Gastrocnemius medialis (tissue), 4 donors: ENCODE results near the gene TTYH2. TPM values are rescaled to one million over a fixed set of nuclear protein-coding genes. Genes with fewer than 3 reads are reported as not detected.
"Not testable (repeated sequence)": the region's sequence is repeated elsewhere in the genome, so short reads cannot be mapped to it uniquely, and the experiment has no call there.

Experiments used
- ATAC-seq, 2 donors: fragments of 150-250 bp; one replicate each; pipeline ENCODE4 v1.9.1; 2016
- DNase-seq, 2 donors: peaks; one replicate each; pipeline ENCODE4 v3.0.0-alpha.2; 2019
- H3K27ac ChIP-seq, 4 donors: fragments of 200-600 bp; sonication (generic); 1 replicate in 1 of 4; 2 replicates in 3 of 4; pipeline ENCODE4 v1.5.1; 2016 to 2018; ENCODE audit warnings: mild to moderate bottlenecking in 2 of 4, moderate library complexity in 1 of 4
- H3K27me3 ChIP-seq, 3 donors: fragments of 200-600 bp; sonication (generic) in 2 of 3; 1 replicate in 1 of 3; 2 replicates in 2 of 3; pipeline versions ENCODE4 v1.5.1 to v1.6.0; 2016 to 2019; ENCODE audit warnings: mild to moderate bottlenecking in 1 of 3, moderate library complexity in 1 of 3
- H3K36me3 ChIP-seq, 2 donors: fragments of 200-600 bp; sonication (generic) in 1 of 2; one replicate each; pipeline ENCODE4 v1.5.1; 2017 to 2018
- H3K4me1 ChIP-seq, 2 donors: fragments of 200-600 bp; sonication (generic) in 1 of 2; one replicate each; pipeline ENCODE4 v1.5.1; 2016 to 2017; ENCODE audit warnings: mild to moderate bottlenecking in 2 of 2
- H3K4me3 ChIP-seq, 4 donors: fragments of 200-600 bp; sonication (generic) in 3 of 4; 1 replicate in 1 of 4; 2 replicates in 3 of 4; pipeline ENCODE4 v1.5.1; 2016 to 2019; ENCODE audit warnings: mild to moderate bottlenecking in 2 of 4
- H3K9me3 ChIP-seq, 3 donors: fragments of 200-600 bp; sonication (generic) in 2 of 3; 1 replicate in 1 of 3; 2 replicates in 2 of 3; pipeline ENCODE4 v1.5.1; 2016 to 2019
- CTCF ChIP-seq, 5 experiments: fragments of 450-650 bp in 3 of 5; fragments of 200-600 bp in 2 of 5; sonication (generic) in 2 of 5; IDR thresholded peaks in 4 of 5; conservative IDR thresholded peaks in 1 of 5; 1 replicate in 4 of 5; 2 replicates in 1 of 5; pipeline ENCODE4 v1.5.1; 2016 to 2019; ENCODE audit warnings: antibody characterized with exemption in 5 of 5, mild to moderate bottlenecking in 3 of 5, moderate library complexity in 3 of 5
- POLR2A ChIP-seq, 2 donors: fragments of 450-650 bp; IDR thresholded peaks; one replicate each; pipeline ENCODE4 v1.6.1; 2017; ENCODE audit warnings: antibody characterized with exemption in 2 of 2, mild to moderate bottlenecking in 2 of 2, moderate library complexity in 2 of 2
- in situ Hi-C, 4 donors: fragments of 200-750 bp; cut with MboI; loops; one replicate each; pipeline versions ENCODE4 v1.15.0 to v1.8.0; 2017; ENCODE audit warnings: low sequenced_read_pairs in 4 of 4
- intact Hi-C: fragments of 100-400 bp; cut with DNase I; formaldehyde crosslinking; loops from one replicate; pipeline ENCODE4 v1.15.1; 2023; ENCODE audit warnings: low total_unique reads
- total RNA-seq, 4 donors: library from RNA; depleted of rRNA; stranded (reverse); fragments of >200 nt; gene quantifications; one replicate each; pipeline versions ENCODE4 v1.1.0 to v1.2.3, GENCODE V29; 2016

The TTYH2 gene
- total RNA-seq, 4 donors from 2014 or later = 4.7 to 19.2 (median 11.4) TPM

GRCh38 chr17:74183411-74183810 lies 30.0 kb upstream of the TTYH2 start:
- Histone ChIP-seq H3K27me3 (peaks cover 0 to 8% (median 0%) of the 10 kb centered on the region in 3 donors), H3K4me1 (no peaks in the 10 kb centered on the region), H3K9me3 (no peaks in the 10 kb centered on the region), H3K4me3 (no peak overlapping the region), H3K27ac (no peak overlapping the region), H3K36me3 (no peaks in the 10 kb centered on the region)
- TF ChIP-seq POLR2A (IDR thresholded peaks at IDR 0.05) (no peak), CTCF (IDR thresholded peaks at IDR 0.05 in 4 of 5, conservative IDR thresholded peaks at IDR 0.05 in 1 of 5) (no peak)
- ATAC-seq (no peak), DNase-seq (no peak)
- intact Hi-C loops = no loop called here
- in situ Hi-C loops = no loop called here

GRCh38 chr17:74185571-74186185 lies 27.7 kb upstream of the TTYH2 start:
- intact Hi-C loops (no loop called here), in situ Hi-C loops (no loop called here)
- H3K27ac ChIP-seq = no peak overlapping the region
- peaks cover 0 to 8% (median 0%) of the 10 kb centered on the region in 3 donors for H3K27me3 ChIP-seq
- H3K36me3 ChIP-seq = no peaks in the 10 kb centered on the region
- no peak for DNase-seq
- no peak for TF ChIP-seq POLR2A (IDR thresholded peaks at IDR 0.05)
- TF ChIP-seq CTCF (IDR thresholded peaks at IDR 0.05 in 4 of 5, conservative IDR thresholded peaks at IDR 0.05 in 1 of 5) = no peak
- no peak overlapping the region for H3K4me3 ChIP-seq
- no peaks in the 10 kb centered on the region for H3K4me1 ChIP-seq
- no peaks in the 10 kb centered on the region for H3K9me3 ChIP-seq
- no peak for ATAC-seq

- TF ChIP-seq POLR2A (IDR thresholded peaks at IDR 0.05) = no peak
- TF ChIP-seq CTCF (IDR thresholded peaks at IDR 0.05 in 4 of 5, conservative IDR thresholded peaks at IDR 0.05 in 1 of 5) = no peak
- intact Hi-C loops (no loop called here), in situ Hi-C loops (no loop called here)
- H3K27me3 ChIP-seq = peaks cover 0 to 8% (median 0%) of the 10 kb centered on the region in 3 donors
- H3K27ac ChIP-seq = no peak overlapping the region
- no peaks in the 10 kb centered on the region for H3K4me1 ChIP-seq
- H3K36me3 ChIP-seq = no peaks in the 10 kb centered on the region
- ATAC-seq (no peak), DNase-seq (no peak)
- H3K4me3 ChIP-seq = no peak overlapping the region
- no peaks in the 10 kb centered on the region for H3K9me3 ChIP-seq
Observed at GRCh38 chr17:74186498-74186897, 26.9 kb upstream of the TTYH2 start.

GRCh38 chr17:74187761-74188160 lies 25.6 kb upstream of the TTYH2 start:
- no peak for DNase-seq
- Histone ChIP-seq H3K4me1 (no peaks in the 10 kb centered on the region), H3K36me3 (no peaks in the 10 kb centered on the region), H3K27me3 (peaks cover 0 to 6% (median 0%) of the 10 kb centered on the region in 3 donors), H3K4me3 (no peak overlapping the region), H3K27ac (no peak overlapping the region), H3K9me3 (no peaks in the 10 kb centered on the region)
- intact Hi-C loops = no loop called here
- no peak for ATAC-seq
- no peak for TF ChIP-seq CTCF (IDR thresholded peaks at IDR 0.05 in 4 of 5, conservative IDR thresholded peaks at IDR 0.05 in 1 of 5)
- TF ChIP-seq POLR2A (IDR thresholded peaks at IDR 0.05) = no peak
- in situ Hi-C loops = no loop called here

GRCh38 chr17:74188687-74189086 lies 24.7 kb upstream of the TTYH2 start:
- H3K4me3 ChIP-seq, intact Hi-C loops, DNase-seq, H3K36me3 ChIP-seq, ATAC-seq, H3K27ac ChIP-seq, H3K27me3 ChIP-seq, H3K9me3 ChIP-seq, in situ Hi-C loops, H3K4me1 ChIP-seq: not testable (repeated sequence)
